Vagina (tissue), 2 donors: ENCODE results near the gene SMARCC2. TPM values are rescaled to one million over a fixed set of nuclear protein-coding genes. Genes with fewer than 3 reads are reported as not detected.

Experiments used
- DNase-seq, 2 donors: peaks; one replicate each; pipeline ENCODE4 v3.0.0-alpha.2; 2017; ENCODE audit errors: extremely low spot score in 2 of 2
- H3K27ac ChIP-seq: fragments of 200-600 bp; sonication (generic); one replicate; pipeline ENCODE4 v1.5.1; 2019
- H3K27me3 ChIP-seq: fragments of 200-600 bp; sonication (generic); one replicate; pipeline ENCODE4 v1.5.1; 2019
- H3K36me3 ChIP-seq, 2 donors: fragments of 200-600 bp; sonication (generic); one replicate each; pipeline ENCODE4 v1.5.1; 2017 to 2019
- H3K4me1 ChIP-seq: fragments of 200-600 bp; sonication (generic); one replicate; pipeline ENCODE4 v1.5.1; 2019
- H3K4me3 ChIP-seq, 2 donors: fragments of 200-600 bp; sonication (generic); 1 replicate in 1 of 2; 2 replicates in 1 of 2; pipeline ENCODE4 v1.5.1; 2016 to 2019
- H3K9me3 ChIP-seq: fragments of 200-600 bp; sonication (generic); one replicate; pipeline ENCODE4 v1.5.1; 2019
- CTCF ChIP-seq, 3 experiments: fragments of 450-650 bp in 2 of 3; fragments of 200-600 bp in 1 of 3; sonication (generic) in 1 of 3; IDR thresholded peaks; one replicate each; pipeline ENCODE4 v1.5.1; 2017 to 2019; ENCODE audit warnings: antibody characterized with exemption in 3 of 3, mild to moderate bottlenecking in 2 of 3, moderate library complexity in 2 of 3
- POLR2A ChIP-seq, 2 donors: fragments of 450-650 bp; IDR thresholded peaks; one replicate each; pipeline ENCODE4 v1.6.1; 2017; ENCODE audit warnings: antibody characterized with exemption in 2 of 2, mild to moderate bottlenecking in 2 of 2, moderate library complexity in 2 of 2
- POLR2AphosphoS5 ChIP-seq, 2 donors: sonication (generic); formaldehyde crosslinking; IDR thresholded peaks; one replicate each; pipeline ENCODE4 v1.9.0; 2017; ENCODE audit warnings: antibody characterized with exemption in 2 of 2, mild to moderate bottlenecking in 2 of 2, low read depth in 1 of 2; ENCODE audit not compliant: insufficient read depth in 1 of 2
- intact Hi-C: fragments of 100-400 bp; cut with DNase I; formaldehyde crosslinking; loops from one replicate; pipeline ENCODE4 v1.15.1; 2023
- total RNA-seq: library from RNA; depleted of rRNA; stranded (reverse); fragments of >200 nt; gene quantifications from one replicate; pipeline ENCODE4 v1.2.3, GENCODE V29; 2016

SMARCC2 gene
- total RNA-seq, 1 donor from 2014 or later: 95.3 TPM

- DNase-seq: no peak
- Histone ChIP-seq H3K27me3 (no peaks in the 10 kb centered on the region), H3K4me3 (no peak overlapping the region), H3K36me3 (peaks cover 0 to 11% of the 10 kb centered on the region in 2 donors), H3K9me3 (no peaks in the 10 kb centered on the region), H3K4me1 (peaks cover 12% of the 10 kb centered on the region), H3K27ac (no peak overlapping the region)
- TF ChIP-seq CTCF (IDR thresholded peaks at IDR 0.05): no peak
- no peak for TF ChIP-seq POLR2AphosphoS5 (IDR thresholded peaks at IDR 0.05; ENCODE audit: insufficient read depth in 1 of 2, low read depth in 1 of 2)
- no peak for TF ChIP-seq POLR2A (IDR thresholded peaks at IDR 0.05)
- intact Hi-C loops: loop anchor here (10.0 kb wide), 1 partner anchor 104 kb away; the partner anchor contains the start of gene ESYT1
These were observed 39.8 kb upstream of the SMARCC2 start for GRCh38 chr12:56229082-56229481.

- intact Hi-C loops: loop anchor here (2.0 to 10.0 kb wide), 2 partner anchors 32 to 100 kb away; partner anchors contain the start of gene ESYT1
- Histone ChIP-seq H3K9me3 (no peaks in the 10 kb centered on the region), H3K27ac (peak overlapping the region; percentile 87), H3K4me1 (peaks cover 41% of the 10 kb centered on the region), H3K4me3 (peak overlapping the region; percentile 59 to 69), H3K36me3 (peaks cover 0 to 11% of the 10 kb centered on the region in 2 donors), H3K27me3 (no peaks in the 10 kb centered on the region)
- TF ChIP-seq POLR2A (IDR thresholded peaks at IDR 0.05): no peak
- no peak for TF ChIP-seq CTCF (IDR thresholded peaks at IDR 0.05)
- no peak for TF ChIP-seq POLR2AphosphoS5 (IDR thresholded peaks at IDR 0.05; ENCODE audit: insufficient read depth in 1 of 2, low read depth in 1 of 2)
- DNase-seq: no peak
These were observed 35.7 kb upstream of the SMARCC2 start for GRCh38 chr12:56224954-56225353.

- H3K9me3 ChIP-seq: no peaks in the 10 kb centered on the region
- H3K36me3 ChIP-seq: peaks cover 0 to 8% of the 10 kb centered on the region in 2 donors
- peak within 1 kb of the TSS; percentile 59 to 69 for H3K4me3 ChIP-seq
- peaks cover 49% of the 10 kb centered on the region for H3K4me1 ChIP-seq
- intact Hi-C loops: loop anchor here (2.0 to 10.0 kb wide), 2 partner anchors 31 to 99 kb away; partner anchors contain the start of gene ESYT1
- H3K27ac ChIP-seq: peak within 1 kb of the TSS; percentile 95
- TF ChIP-seq POLR2AphosphoS5 (IDR thresholded peaks at IDR 0.05; ENCODE audit: insufficient read depth in 1 of 2, low read depth in 1 of 2) (peak; percentile 89 to 97), POLR2A (IDR thresholded peaks at IDR 0.05) (no peak), CTCF (IDR thresholded peaks at IDR 0.05) (peak; percentile 92 to 93 (median 93))
- no peaks in the 10 kb centered on the region for H3K27me3 ChIP-seq
- peak in 1 of 2 donors; percentile 98 for DNase-seq
These were observed 34.9 kb upstream of the SMARCC2 start, which contains the start of gene NABP2 for GRCh38 chr12:56224102-56224701. Gene NABP2, plus strand, starts transcription at chr12:56224342. Its CDS starts 515 bp downstream, at chr12:56224857.

- H3K27me3 ChIP-seq: no peaks in the 10 kb centered on the region
- peak overlapping the region; percentile 87 for H3K27ac ChIP-seq
- H3K36me3 ChIP-seq: peaks cover 0 to 4% of the 10 kb centered on the region in 2 donors
- H3K9me3 ChIP-seq: no peaks in the 10 kb centered on the region
- no peak for DNase-seq
- H3K4me3 ChIP-seq: peak overlapping the region; percentile 15 to 69
- peaks cover 54% of the 10 kb centered on the region for H3K4me1 ChIP-seq
- intact Hi-C loops: loop anchor here (2.0 to 10.0 kb wide), 2 partner anchors 31 to 99 kb away; partner anchors contain the start of gene ESYT1
- TF ChIP-seq POLR2A (IDR thresholded peaks at IDR 0.05) (no peak), CTCF (IDR thresholded peaks at IDR 0.05) (no peak)
These were observed 34.4 kb upstream of the SMARCC2 start for GRCh38 chr12:56223571-56224101.

GRCh38 chr12:56222531-56222895 is 33.2 kb upstream of the SMARCC2 start:
- Histone ChIP-seq H3K9me3 (no peaks in the 10 kb centered on the region), H3K4me3 (peak overlapping the region; percentile 74 to 78), H3K4me1 (peaks cover 56% of the 10 kb centered on the region), H3K27me3 (no peaks in the 10 kb centered on the region), H3K27ac (peak overlapping the region; percentile 95), H3K36me3 (peaks cover 0 to 2% of the 10 kb centered on the region in 2 donors)
- intact Hi-C loops: loop anchor here (10.0 kb wide), 1 partner anchor 98 kb away; the partner anchor contains the start of gene ESYT1
- no peak for TF ChIP-seq POLR2AphosphoS5 (IDR thresholded peaks at IDR 0.05; ENCODE audit: insufficient read depth in 1 of 2, low read depth in 1 of 2)
- TF ChIP-seq CTCF (IDR thresholded peaks at IDR 0.05): no peak
- no peak for TF ChIP-seq POLR2A (IDR thresholded peaks at IDR 0.05)
- DNase-seq: no peak
